ENCODE measurements around the gene MED20. TPM values are rescaled to one million over a fixed set of nuclear protein-coding genes. Genes with fewer than 3 reads are reported as not detected.

The MED20 gene
- total RNA-seq, 2 donors from 2014 or later: 27.4 to 38.4 TPM

GRCh38 chr6:41881506-41881905 is 39.4 kb downstream of the MED20 start:
- TF ChIP-seq, protein P1, sequence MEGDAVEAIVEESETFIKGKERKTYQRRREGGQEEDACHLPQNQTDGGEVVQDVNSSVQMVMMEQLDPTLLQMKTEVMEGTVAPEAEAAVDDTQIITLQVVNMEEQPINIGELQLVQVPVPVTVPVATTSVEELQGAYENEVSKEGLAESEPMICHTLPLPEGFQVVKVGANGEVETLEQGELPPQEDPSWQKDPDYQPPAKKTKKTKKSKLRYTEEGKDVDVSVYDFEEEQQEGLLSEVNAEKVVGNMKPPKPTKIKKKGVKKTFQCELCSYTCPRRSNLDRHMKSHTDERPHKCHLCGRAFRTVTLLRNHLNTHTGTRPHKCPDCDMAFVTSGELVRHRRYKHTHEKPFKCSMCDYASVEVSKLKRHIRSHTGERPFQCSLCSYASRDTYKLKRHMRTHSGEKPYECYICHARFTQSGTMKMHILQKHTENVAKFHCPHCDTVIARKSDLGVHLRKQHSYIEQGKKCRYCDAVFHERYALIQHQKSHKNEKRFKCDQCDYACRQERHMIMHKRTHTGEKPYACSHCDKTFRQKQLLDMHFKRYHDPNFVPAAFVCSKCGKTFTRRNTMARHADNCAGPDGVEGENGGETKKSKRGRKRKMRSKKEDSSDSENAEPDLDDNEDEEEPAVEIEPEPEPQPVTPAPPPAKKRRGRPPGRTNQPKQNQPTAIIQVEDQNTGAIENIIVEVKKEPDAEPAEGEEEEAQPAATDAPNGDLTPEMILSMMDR (conservative IDR thresholded peaks at IDR 0.05): no peak
- H3K36me3 Mint-ChIP-seq (ENCODE audit: low read depth): peaks cover 6% of the 10 kb centered on the region
- Histone ChIP-seq H3K9ac (ENCODE audit: extremely low read depth, low read length, poor library complexity, severe bottlenecking) (no peak overlapping the region), H3K4me1 (ENCODE audit: control insufficient read depth, insufficient read depth, low read length) (no peaks in the 10 kb centered on the region), H3K9me3 (ENCODE audit: control insufficient read depth, low read length) (no peaks in the 10 kb centered on the region), H3K4me3 (ENCODE audit: low read length) (no peak overlapping the region), H3K36me3 (ENCODE audit: control insufficient read depth, insufficient read depth, low read length) (peaks cover 9% of the 10 kb centered on the region), H3K27ac (ENCODE audit: low read depth, low read length) (no peak overlapping the region), H3K27me3 (ENCODE audit: control insufficient read depth, insufficient read depth, low read length, poor library complexity, severe bottlenecking) (no peaks in the 10 kb centered on the region)
- no peaks in the 10 kb centered on the region for H3K4me1 Mint-ChIP-seq
- H3K4me3 Mint-ChIP-seq: no peak overlapping the region
- no peaks in the 10 kb centered on the region for H3K27me3 Mint-ChIP-seq (ENCODE audit: insufficient read depth)
- no peak overlapping the region for H3K27ac Mint-ChIP-seq
- no peaks in the 10 kb centered on the region for H3K9me3 Mint-ChIP-seq
- no peak for DNase-seq
- WGBS, 2 experiments (ENCODE audit: insufficient coverage in 1 of 2, insufficient read length in 1 of 2): 88 to 94% methylated on average over 1 of the region's 1 CpG

DNA sequence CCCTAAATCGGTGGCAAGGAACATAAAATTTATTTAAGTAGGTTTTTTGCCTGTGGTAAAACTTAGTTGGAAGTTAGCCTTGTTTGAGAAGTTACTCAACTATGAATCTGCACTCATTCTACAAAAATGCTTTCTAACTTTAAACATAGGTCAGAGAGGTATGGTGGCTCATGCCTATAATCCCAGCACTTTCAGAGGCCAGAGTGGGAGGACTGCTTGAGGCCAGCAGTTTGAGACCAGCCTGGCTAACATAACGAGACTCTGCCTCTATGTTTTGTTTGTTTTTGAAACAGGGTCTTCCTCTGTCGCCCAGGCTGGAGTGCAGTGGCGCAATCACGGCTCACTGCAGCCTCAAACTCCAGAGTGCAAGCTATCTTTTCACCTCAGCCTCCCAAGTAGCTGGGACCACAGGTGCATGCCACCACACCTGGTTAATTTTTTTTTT is 42.0 kb downstream of the MED20 start:
- no peak overlapping the region for H3K9ac ChIP-seq (ENCODE audit: extremely low read depth, low read length, poor library complexity, severe bottlenecking)
- no peaks in the 10 kb centered on the region for H3K9me3 Mint-ChIP-seq
- H3K27me3 ChIP-seq (ENCODE audit: control insufficient read depth, insufficient read depth, low read length, poor library complexity, severe bottlenecking): no peaks in the 10 kb centered on the region
- no peaks in the 10 kb centered on the region for H3K9me3 ChIP-seq (ENCODE audit: control insufficient read depth, low read length)
- TF ChIP-seq, protein P1 (conservative IDR thresholded peaks at IDR 0.05): no peak
- DNase-seq: no peak
- H3K27ac ChIP-seq (ENCODE audit: low read depth, low read length): no peak overlapping the region
- H3K27ac Mint-ChIP-seq: no peak overlapping the region
- no peak overlapping the region for H3K4me3 Mint-ChIP-seq
- no peaks in the 10 kb centered on the region for H3K4me1 Mint-ChIP-seq
- no peak overlapping the region for H3K4me3 ChIP-seq (ENCODE audit: low read length)
- H3K4me1 ChIP-seq (ENCODE audit: control insufficient read depth, insufficient read depth, low read length): no peaks in the 10 kb centered on the region
- H3K36me3 ChIP-seq (ENCODE audit: control insufficient read depth, insufficient read depth, low read length): no peaks in the 10 kb centered on the region
- peaks cover 3% of the 10 kb centered on the region for H3K36me3 Mint-ChIP-seq (ENCODE audit: low read depth)
- WGBS, 2 experiments (ENCODE audit: insufficient coverage in 1 of 2, insufficient read length in 1 of 2): 87 to 97% methylated on average over 5 of the region's 5 CpGs
- no peaks in the 10 kb centered on the region for H3K27me3 Mint-ChIP-seq (ENCODE audit: insufficient read depth)

- Histone ChIP-seq H3K27ac (ENCODE audit: low read depth, low read length) (no peak overlapping the region), H3K9ac (ENCODE audit: extremely low read depth, low read length, poor library complexity, severe bottlenecking) (peak overlapping the region; percentile 3), H3K9me3 (ENCODE audit: control insufficient read depth, low read length) (no peaks in the 10 kb centered on the region), H3K4me3 (ENCODE audit: low read length) (no peak overlapping the region), H3K27me3 (ENCODE audit: control insufficient read depth, insufficient read depth, low read length, poor library complexity, severe bottlenecking) (no peaks in the 10 kb centered on the region), H3K36me3 (ENCODE audit: control insufficient read depth, insufficient read depth, low read length) (no peaks in the 10 kb centered on the region), H3K4me1 (ENCODE audit: control insufficient read depth, insufficient read depth, low read length) (no peaks in the 10 kb centered on the region)
- WGBS, 2 experiments (ENCODE audit: insufficient coverage in 1 of 2, insufficient read length in 1 of 2): 87% methylated on average over 2 of the region's 2 CpGs; no CpG with 5 or more reads in 1 of the 2 experiments
- DNase-seq: no peak
- H3K36me3 Mint-ChIP-seq (ENCODE audit: low read depth): peaks cover 3% of the 10 kb centered on the region
- no peaks in the 10 kb centered on the region for H3K4me1 Mint-ChIP-seq
- H3K27ac Mint-ChIP-seq: no peak overlapping the region
- no peaks in the 10 kb centered on the region for H3K9me3 Mint-ChIP-seq
- no peaks in the 10 kb centered on the region for H3K27me3 Mint-ChIP-seq (ENCODE audit: insufficient read depth)
- no peak overlapping the region for H3K4me3 Mint-ChIP-seq
- TF ChIP-seq, protein P1 (conservative IDR thresholded peaks at IDR 0.05): no peak
Measured at GRCh38 chr6:41878246-41878645, 42.7 kb downstream of the MED20 start.
